ENCODE measurements around the gene ARID3C.

DNA sequence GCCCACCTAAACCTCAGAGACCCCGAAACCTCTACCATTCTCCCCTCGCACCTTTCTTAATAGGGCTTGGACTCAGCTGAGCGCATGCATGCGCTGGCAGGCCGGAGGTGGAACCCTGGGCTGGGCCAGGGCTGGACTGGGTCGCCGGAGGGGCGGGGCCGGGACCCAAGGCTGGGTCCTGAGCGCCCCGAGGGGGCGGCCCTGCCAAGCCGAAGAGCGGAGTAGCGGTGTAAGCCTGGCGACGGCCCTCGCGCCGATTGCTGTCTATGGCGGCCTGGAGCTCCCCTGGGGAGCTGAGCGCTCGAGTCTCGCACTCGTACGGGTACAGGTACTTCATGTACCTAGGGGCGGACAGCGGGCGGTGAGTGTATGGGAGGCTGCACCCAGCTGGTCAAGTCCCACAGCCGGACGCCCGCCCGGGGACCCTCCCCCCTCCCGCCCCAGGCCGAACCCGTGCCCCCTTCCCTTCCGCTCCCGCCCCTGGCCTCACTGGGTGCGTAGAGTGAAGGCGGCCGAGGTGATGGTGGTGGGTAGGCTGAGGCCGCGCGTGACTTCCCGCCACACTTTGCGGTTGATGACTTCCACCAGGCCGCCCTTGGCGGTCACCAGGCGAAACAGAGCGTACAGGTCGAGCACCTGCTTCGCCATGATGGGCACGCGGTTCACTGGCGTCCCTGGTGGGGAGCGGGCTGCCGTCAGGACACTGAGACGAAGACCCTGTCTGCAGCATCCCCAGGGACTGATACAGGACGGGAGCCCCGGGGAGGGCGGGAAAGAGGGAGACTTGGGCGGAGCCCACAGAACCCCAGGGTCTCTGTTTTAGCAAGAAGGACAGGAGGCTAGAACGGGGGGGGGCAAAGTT is 5.3 kb downstream of the ARID3C start:
- no peak; the same call in 1 of the 2 replicates for TF ChIP-seq SUZ12 (IDR thresholded peaks at IDR 0.05; ENCODE audit: low read length)
- TF ChIP-seq, protein P1, sequence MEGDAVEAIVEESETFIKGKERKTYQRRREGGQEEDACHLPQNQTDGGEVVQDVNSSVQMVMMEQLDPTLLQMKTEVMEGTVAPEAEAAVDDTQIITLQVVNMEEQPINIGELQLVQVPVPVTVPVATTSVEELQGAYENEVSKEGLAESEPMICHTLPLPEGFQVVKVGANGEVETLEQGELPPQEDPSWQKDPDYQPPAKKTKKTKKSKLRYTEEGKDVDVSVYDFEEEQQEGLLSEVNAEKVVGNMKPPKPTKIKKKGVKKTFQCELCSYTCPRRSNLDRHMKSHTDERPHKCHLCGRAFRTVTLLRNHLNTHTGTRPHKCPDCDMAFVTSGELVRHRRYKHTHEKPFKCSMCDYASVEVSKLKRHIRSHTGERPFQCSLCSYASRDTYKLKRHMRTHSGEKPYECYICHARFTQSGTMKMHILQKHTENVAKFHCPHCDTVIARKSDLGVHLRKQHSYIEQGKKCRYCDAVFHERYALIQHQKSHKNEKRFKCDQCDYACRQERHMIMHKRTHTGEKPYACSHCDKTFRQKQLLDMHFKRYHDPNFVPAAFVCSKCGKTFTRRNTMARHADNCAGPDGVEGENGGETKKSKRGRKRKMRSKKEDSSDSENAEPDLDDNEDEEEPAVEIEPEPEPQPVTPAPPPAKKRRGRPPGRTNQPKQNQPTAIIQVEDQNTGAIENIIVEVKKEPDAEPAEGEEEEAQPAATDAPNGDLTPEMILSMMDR (IDR thresholded peaks at IDR 0.05; ENCODE audit: control extremely low read depth in 1 of 3, insufficient read depth in 1 of 3, low read depth in 1 of 3, low read length in 3 of 3) = no peak
- no peak for TF ChIP-seq JUN (IDR thresholded peaks at IDR 0.05; ENCODE audit: low read depth, low read length)
- no peak for TF ChIP-seq RAD21 (IDR thresholded peaks at IDR 0.05 in 1 of 2, conservative IDR thresholded peaks at IDR 0.05 in 1 of 2; ENCODE audit: low read depth in 2 of 2, low read length in 2 of 2)
- no peak for TF ChIP-seq CHD2 (IDR thresholded peaks at IDR 0.05; ENCODE audit: low read length)
- no peak for TF ChIP-seq EP300 (IDR thresholded peaks at IDR 0.05; ENCODE audit: borderline replicate concordance in 1 of 2, low read depth in 2 of 2, low read length in 2 of 2)
- TF ChIP-seq CBX5 (IDR thresholded peaks at IDR 0.05; ENCODE audit: low read depth, low read length) = no peak
